RWPE2 (cell line): ENCODE measurements around the gene XCR1.
"Not testable (repeated sequence)": the region's sequence is repeated elsewhere in the genome, so short reads cannot be mapped to it uniquely, and the experiment has no call there.

Experiments used
- ATAC-seq: fragments of 200-7000 bp; cut with Tn5 transposase; 3 replicates; pipeline ENCODE4 v1.9.1; 2021; ENCODE audit warnings: low read depth
- DNase-seq: peaks from one replicate; pipeline ENCODE4 v3.0.0-alpha.2; 2020; ENCODE audit warnings: low spot score
- H3K27ac ChIP-seq: fragments of 450-650 bp; 2 replicates; pipeline ENCODE4 v1.5.1; 2017; ENCODE audit warnings: mild to moderate bottlenecking; ENCODE audit not compliant: poor library complexity, severe bottlenecking
- H3K27me3 ChIP-seq: fragments of 250-450 bp; sonication (Bioruptor Pico); 2 replicates; pipeline ENCODE4 v1.5.1; 2021; ENCODE audit warnings: mild to moderate bottlenecking, moderate library complexity; ENCODE audit not compliant: insufficient read depth, poor library complexity, severe bottlenecking
- H3K36me3 ChIP-seq: fragments of 250-450 bp; sonication (Bioruptor Pico); 2 replicates; pipeline ENCODE4 v1.5.1; 2020; ENCODE audit warnings: low read depth, mild to moderate bottlenecking, moderate library complexity
- H3K4me1 ChIP-seq: fragments of 250-450 bp; sonication (Bioruptor Pico); 2 replicates; pipeline ENCODE4 v1.5.1; 2021; ENCODE audit warnings: mild to moderate bottlenecking, moderate library complexity; ENCODE audit not compliant: insufficient read depth, poor library complexity, severe bottlenecking
- H3K4me3 ChIP-seq: fragments of 250-450 bp; sonication (Bioruptor Pico); 2 replicates; pipeline ENCODE4 v1.5.1; 2021; ENCODE audit warnings: mild to moderate bottlenecking, moderate library complexity; ENCODE audit not compliant: severe bottlenecking
- H3K9me3 ChIP-seq: fragments of 250-450 bp; sonication (Bioruptor Pico); 2 replicates; pipeline ENCODE4 v1.5.1; 2021; ENCODE audit warnings: mild to moderate bottlenecking, moderate library complexity; ENCODE audit not compliant: severe bottlenecking
- CTCF ChIP-seq: fragments of 450-650 bp; IDR thresholded peaks from one replicate; pipeline ENCODE4 v1.5.1; 2017; ENCODE audit warnings: mild to moderate bottlenecking, moderate library complexity; ENCODE audit not compliant: poor library complexity, severe bottlenecking

Gene XCR1

GRCh38 chr3:46049093-46049492 lies 21.8 kb upstream of the XCR1 start:
- Histone ChIP-seq H3K36me3 (no peaks in the 10 kb centered on the region), H3K27me3 (no peaks in the 10 kb centered on the region), H3K9me3 (no peaks in the 10 kb centered on the region), H3K27ac (no peak overlapping the region), H3K4me1 (no peaks in the 10 kb centered on the region), H3K4me3 (no peak overlapping the region)
- DNase-seq (no peak), ATAC-seq (no peak)
- no peak for TF ChIP-seq CTCF

- H3K27ac ChIP-seq, H3K4me3 ChIP-seq, DNase-seq: not testable (repeated sequence)
These were observed 18.9 kb upstream of the XCR1 start for GRCh38 chr3:46046231-46046630.

GRCh38 chr3:46038916-46039315 lies 11.6 kb upstream of the XCR1 start:
- Histone ChIP-seq H3K4me1 (no peaks in the 10 kb centered on the region), H3K27me3 (peaks cover 11% of the 10 kb centered on the region), H3K9me3 (no peaks in the 10 kb centered on the region), H3K4me3 (no peak overlapping the region), H3K27ac (no peak overlapping the region), H3K36me3 (no peaks in the 10 kb centered on the region)
- no peak for TF ChIP-seq CTCF
- DNase-seq (no peak), ATAC-seq (no peak)

More at GRCh38 chr3:46046231-46046630, 18.9 kb upstream of the XCR1 start:
- not testable (repeated sequence) for ATAC-seq, H3K36me3 ChIP-seq, H3K9me3 ChIP-seq, H3K4me1 ChIP-seq, H3K27me3 ChIP-seq

- not testable (repeated sequence) for H3K4me3 ChIP-seq, H3K36me3 ChIP-seq, ATAC-seq, H3K9me3 ChIP-seq, H3K4me1 ChIP-seq, H3K27ac ChIP-seq, DNase-seq
- peaks cover 11% of the 10 kb centered on the region for H3K27me3 ChIP-seq
These were observed 10.8 kb upstream of the XCR1 start for GRCh38 chr3:46038071-46038470.

- Histone ChIP-seq H3K9me3 (no peaks in the 10 kb centered on the region), H3K27ac (no peak overlapping the region)
- no peak for TF ChIP-seq CTCF
These were observed 8.9 kb upstream of the XCR1 start for GRCh38 chr3:46036191-46036590.

GRCh38 chr3:46031747-46032146 lies 4.5 kb upstream of the XCR1 start:
- Histone ChIP-seq H3K4me3 (no peak overlapping the region), H3K27ac (no peak overlapping the region), H3K9me3 (no peaks in the 10 kb centered on the region), H3K27me3 (no peaks in the 10 kb centered on the region), H3K36me3 (no peaks in the 10 kb centered on the region), H3K4me1 (no peaks in the 10 kb centered on the region)
- no peak for TF ChIP-seq CTCF
- no peak for ATAC-seq
- DNase-seq = no peak

More at GRCh38 chr3:46036191-46036590, 8.9 kb upstream of the XCR1 start:
- no peak overlapping the region for H3K4me3 ChIP-seq
- DNase-seq (no peak), ATAC-seq (no peak)
- peaks cover 11% of the 10 kb centered on the region for H3K27me3 ChIP-seq
- H3K4me1 ChIP-seq = no peaks in the 10 kb centered on the region
- no peaks in the 10 kb centered on the region for H3K36me3 ChIP-seq
